BLaER1 treated with 17β-estradiol and CSF1 and Interleukin-3, amounts not matched to agents 10 nM and 100 nM (cell line): Measurements from ENCODE around the gene NACC2.

ENCODE experiments used
- H3K27ac ChIP-seq, 11 experiments: shearing (Covaris generic); formaldehyde crosslinking; 2 replicates each; pipeline ENCODE4 v1.8.1; 2022
- H3K27me3 ChIP-seq, 11 experiments: shearing (Covaris generic); formaldehyde crosslinking; 2 replicates each; pipeline ENCODE4 v1.8.1; 2022
- H3K36me3 ChIP-seq, 11 experiments: shearing (Covaris generic); formaldehyde crosslinking; 2 replicates each; pipeline ENCODE4 v1.8.1; 2022
- H3K4me1 ChIP-seq, 10 experiments: shearing (Covaris generic); formaldehyde crosslinking; 2 replicates each; pipeline ENCODE4 v1.8.1; 2022
- H3K4me2 ChIP-seq, 11 experiments: shearing (Covaris generic); formaldehyde crosslinking; 2 replicates each; pipeline ENCODE4 v1.8.1; 2022
- H3K4me3 ChIP-seq, 10 experiments: shearing (Covaris generic); formaldehyde crosslinking; 2 replicates each; pipeline ENCODE4 v1.8.1; 2022
- H3K9ac ChIP-seq, 11 experiments: shearing (Covaris generic); formaldehyde crosslinking; 2 replicates each; pipeline ENCODE4 v1.8.1; 2022
- H3K9me3 ChIP-seq, 11 experiments: shearing (Covaris generic); formaldehyde crosslinking; replicated peaks in 1 of 11; 2 replicates each; pipeline ENCODE4 v1.8.1; 2022
- H4K20me1 ChIP-seq, 11 experiments: shearing (Covaris generic); formaldehyde crosslinking; 2 replicates each; pipeline ENCODE4 v1.8.1; 2022
- Cebpa-rat ChIP-seq, 11 experiments: shearing (Covaris generic); IDR thresholded peaks; 2 replicates each; pipeline ENCODE4 v1.8.1; 2022

The NACC2 gene

DNA sequence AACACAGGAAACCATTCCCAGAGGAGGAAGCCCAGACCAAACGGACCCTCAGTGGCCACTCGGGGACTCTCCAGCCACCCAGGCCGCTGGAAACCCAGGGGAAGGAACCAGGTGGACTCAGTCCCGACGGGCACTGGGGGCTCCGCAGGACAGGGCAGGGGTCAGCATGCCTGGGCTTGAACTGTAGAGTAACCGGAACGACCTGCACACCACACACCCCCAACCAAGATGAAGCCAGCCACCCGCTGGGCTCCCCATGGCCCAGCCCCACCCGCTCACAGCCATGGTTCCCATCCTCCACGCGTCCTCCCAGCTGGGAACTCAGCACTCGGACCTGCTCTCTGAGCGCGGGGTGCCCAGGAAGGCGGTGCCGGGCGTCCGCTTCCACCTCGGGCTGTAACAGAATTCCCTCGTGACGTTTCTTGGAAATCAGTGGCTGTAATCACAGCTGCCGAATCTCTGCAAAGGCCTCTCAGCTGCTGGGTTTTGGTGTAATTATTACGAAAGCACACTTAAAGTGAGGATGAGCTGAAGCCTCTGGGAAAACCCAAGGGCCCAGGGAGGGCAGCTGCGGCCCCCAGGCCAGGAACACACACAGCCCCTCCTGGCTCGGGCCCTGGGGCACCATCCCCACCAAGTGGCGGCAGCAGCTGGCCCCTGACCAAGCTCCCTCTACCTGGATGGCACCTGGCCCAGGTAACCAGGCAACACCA is 13.8 kb downstream of the NACC2 start:
- no peak overlapping the region for H3K4me3 ChIP-seq
- H4K20me1 ChIP-seq: peaks cover 0 to 84% (median 0%) of the 10 kb centered on the region in 11 experiments; a peak in 6 of 22 replicates
- H3K36me3 ChIP-seq: peaks cover 0 to 33% (median 0%) of the 10 kb centered on the region in 11 experiments; a peak in 3 of 22 replicates
- H3K9ac ChIP-seq: peak overlapping the region in 8 of 11 experiments; percentile 10 to 52 (median 32); a peak in 9 of 22 replicates
- H3K4me1 ChIP-seq: peaks cover 52 to 100% (median 92%) of the 10 kb centered on the region in 10 experiments
- peak overlapping the region in 9 of 11 experiments; percentile 31 to 71 (median 51); a peak in 17 of 22 replicates for H3K27ac ChIP-seq
- peak in 5 of 11 experiments; percentile 12 to 87 (median 80); a peak in 7 of 22 replicates for TF ChIP-seq Cebpa-rat (IDR thresholded peaks at IDR 0.05)
- no peaks in the 10 kb centered on the region for H3K9me3 ChIP-seq
- no peaks in the 10 kb centered on the region for H3K27me3 ChIP-seq
- H3K4me2 ChIP-seq: peak overlapping the region; percentile 52 to 94 (median 77)

DNA sequence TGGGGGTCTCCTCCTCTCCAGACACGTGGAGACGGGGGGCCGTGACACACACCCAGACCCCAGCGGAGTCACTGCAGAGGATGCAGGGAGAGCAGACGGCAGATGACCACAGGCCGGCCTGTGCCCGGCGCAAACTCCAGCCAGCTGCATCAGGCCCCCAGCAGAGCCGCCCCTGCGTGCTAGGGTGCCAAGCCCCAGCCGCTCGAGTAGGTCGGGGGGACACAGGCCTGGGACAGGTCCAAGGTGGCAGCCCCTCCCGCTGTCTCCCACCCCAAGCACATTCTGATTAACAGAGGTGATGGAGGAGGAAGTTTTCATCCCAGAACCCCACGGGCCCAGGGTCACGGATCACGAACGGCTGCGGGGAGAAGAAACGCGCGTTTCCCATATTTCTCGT is 14.4 kb downstream of the NACC2 start:
- H3K27me3 ChIP-seq: no peaks in the 10 kb centered on the region
- H3K9ac ChIP-seq: peak overlapping the region in 5 of 11 experiments; percentile 10 to 51 (median 31); a peak in 6 of 22 replicates
- H4K20me1 ChIP-seq: peaks cover 0 to 82% (median 0%) of the 10 kb centered on the region in 11 experiments; a peak in 6 of 22 replicates
- no peaks in the 10 kb centered on the region for H3K9me3 ChIP-seq
- no peak for TF ChIP-seq Cebpa-rat (IDR thresholded peaks at IDR 0.05)
- H3K36me3 ChIP-seq: peaks cover 0 to 31% (median 0%) of the 10 kb centered on the region in 11 experiments; a peak in 3 of 22 replicates
- no peak overlapping the region for H3K4me3 ChIP-seq
- peak overlapping the region; percentile 52 to 94 (median 77) for H3K4me2 ChIP-seq
- H3K27ac ChIP-seq: peak overlapping the region in 9 of 11 experiments; percentile 31 to 71 (median 51); a peak in 15 of 22 replicates
- peaks cover 52 to 100% (median 92%) of the 10 kb centered on the region in 10 experiments for H3K4me1 ChIP-seq

DNA sequence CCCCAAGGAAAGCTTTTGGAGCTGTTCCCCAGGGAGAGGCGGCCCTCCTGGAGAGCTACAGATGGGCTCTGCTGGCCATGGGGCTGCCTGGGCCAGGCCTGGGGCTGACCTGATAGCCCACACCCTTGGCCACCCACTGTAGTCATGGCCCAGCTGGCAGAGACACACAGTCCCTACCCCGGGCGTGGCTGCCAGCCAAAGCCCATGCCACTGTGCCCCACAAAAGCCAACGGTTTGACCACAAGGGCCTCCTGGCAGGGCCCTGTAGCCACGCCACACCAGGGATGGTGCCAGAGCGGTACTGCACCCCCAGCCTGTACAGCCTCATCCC is 15.2 kb downstream of the NACC2 start:
- Histone ChIP-seq H3K27me3 (peaks cover 0 to 8% (median 0%) of the 10 kb centered on the region in 11 experiments; a peak in 3 of 22 replicates), H3K4me2 (peak overlapping the region; percentile 43 to 94 (median 77)), H3K9ac (peak overlapping the region in 6 of 11 experiments; percentile 31 to 59 (median 48); a peak in 8 of 22 replicates), H3K27ac (peak overlapping the region; percentile 16 to 71 (median 53); a peak in 18 of 22 replicates), H3K4me3 (no peak overlapping the region), H3K36me3 (peaks cover 0 to 31% (median 0%) of the 10 kb centered on the region in 11 experiments; a peak in 4 of 22 replicates), H3K4me1 (peaks cover 52 to 100% (median 92%) of the 10 kb centered on the region in 10 experiments), H4K20me1 (peaks cover 0 to 82% (median 0%) of the 10 kb centered on the region in 11 experiments; a peak in 6 of 22 replicates), H3K9me3 (no peaks in the 10 kb centered on the region)
- no peak for TF ChIP-seq Cebpa-rat (IDR thresholded peaks at IDR 0.05)

DNA sequence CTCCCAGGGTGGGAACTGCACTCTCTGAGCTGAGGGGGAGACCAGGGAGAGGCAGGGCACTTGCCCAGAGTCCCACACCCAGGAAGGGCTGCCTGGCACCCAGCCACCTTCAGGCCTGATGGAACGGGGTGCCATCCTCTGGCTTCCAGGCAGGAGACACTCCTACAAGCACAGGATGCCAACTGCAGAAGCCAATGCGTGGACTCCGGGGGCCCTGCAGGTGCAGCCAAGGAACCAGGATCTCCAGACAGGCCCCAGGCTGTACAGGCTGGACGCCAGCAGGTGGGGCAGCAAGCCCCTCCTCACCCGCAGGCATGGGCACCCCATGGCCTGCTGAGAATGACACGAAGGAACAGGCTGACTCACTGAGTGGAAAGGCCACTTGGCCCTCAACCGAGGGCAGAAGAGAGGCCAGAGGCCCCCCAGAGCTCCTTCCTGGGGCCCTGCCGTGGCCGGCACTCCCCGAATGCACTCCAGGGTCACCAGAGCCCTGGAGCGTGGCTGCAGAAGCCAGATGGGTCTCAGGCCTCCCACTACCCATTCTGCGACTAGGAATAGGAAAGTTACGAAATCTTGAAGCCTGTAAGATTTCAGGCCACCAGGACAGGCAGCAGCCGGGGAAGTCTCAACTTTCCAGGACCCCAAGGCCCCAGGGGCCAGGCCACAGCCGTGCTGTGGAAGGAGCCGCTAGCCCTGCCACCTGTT is 15.7 kb downstream of the NACC2 start:
- peaks cover 47 to 99% (median 90%) of the 10 kb centered on the region in 10 experiments for H3K4me1 ChIP-seq
- H3K27me3 ChIP-seq: peaks cover 0 to 10% (median 0%) of the 10 kb centered on the region in 11 experiments; a peak in 3 of 22 replicates
- H3K36me3 ChIP-seq: peaks cover 0 to 36% (median 0%) of the 10 kb centered on the region in 11 experiments; a peak in 4 of 22 replicates
- no peak overlapping the region for H3K4me3 ChIP-seq
- H3K9me3 ChIP-seq: no peaks in the 10 kb centered on the region
- H3K9ac ChIP-seq: peak overlapping the region in 7 of 11 experiments; percentile 2 to 59 (median 46); a peak in 9 of 22 replicates
- H4K20me1 ChIP-seq: peaks cover 0 to 82% (median 0%) of the 10 kb centered on the region in 11 experiments; a peak in 6 of 22 replicates
- H3K4me2 ChIP-seq: peak overlapping the region; percentile 43 to 94 (median 77)
- TF ChIP-seq Cebpa-rat (IDR thresholded peaks at IDR 0.05): 0 out of 22 replicates have a peak, but pooled peaks of 2 of the 11 experiments have one; percentile 8 to 51
- H3K27ac ChIP-seq: peak overlapping the region; percentile 16 to 71 (median 53); a peak in 18 of 22 replicates

DNA sequence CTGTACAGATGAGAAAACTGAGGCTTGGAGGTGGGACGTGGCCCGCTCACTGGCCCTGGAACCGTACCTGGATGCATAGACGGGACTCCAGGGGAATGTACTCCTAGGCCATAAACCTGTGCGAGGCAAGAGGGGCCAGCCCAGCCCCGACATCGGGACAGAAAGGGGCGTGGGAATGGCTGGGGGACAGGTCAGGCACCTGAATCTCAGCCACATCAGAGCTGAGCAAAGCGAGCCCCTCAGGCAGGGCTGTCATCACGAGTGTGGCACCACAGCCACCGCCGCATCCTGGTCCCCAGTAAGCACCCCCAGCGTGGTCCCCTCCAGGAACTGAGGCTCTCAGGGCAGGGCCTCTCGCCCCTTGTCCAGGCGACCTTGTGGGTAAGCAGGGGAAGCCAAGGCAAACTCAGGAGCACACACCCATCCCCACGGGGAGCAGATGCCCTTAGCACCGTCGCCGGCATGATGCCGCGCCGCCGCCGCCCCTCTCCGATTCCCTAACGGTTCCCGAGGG is 16.5 kb downstream of the NACC2 start:
- no peaks in the 10 kb centered on the region for H3K9me3 ChIP-seq
- peaks cover 0 to 10% (median 0%) of the 10 kb centered on the region in 11 experiments; a peak in 3 of 22 replicates for H3K27me3 ChIP-seq
- H4K20me1 ChIP-seq: peaks cover 0 to 79% (median 0%) of the 10 kb centered on the region in 11 experiments; a peak in 6 of 22 replicates
- peaks cover 43 to 91% (median 85%) of the 10 kb centered on the region in 10 experiments for H3K4me1 ChIP-seq
- H3K4me3 ChIP-seq: no peak overlapping the region
- H3K4me2 ChIP-seq: peak overlapping the region in 7 of 11 experiments; percentile 10 to 94 (median 83); a peak in 11 of 22 replicates
- H3K9ac ChIP-seq: peak overlapping the region in 1 of 11 experiments; percentile 31; a peak in 1 of 22 replicates
- no peak for TF ChIP-seq Cebpa-rat (IDR thresholded peaks at IDR 0.05)
- peak overlapping the region in 4 of 11 experiments; percentile 25 to 56 (median 41); a peak in 5 of 22 replicates for H3K27ac ChIP-seq
- peaks cover 0 to 33% (median 0%) of the 10 kb centered on the region in 11 experiments; a peak in 4 of 22 replicates for H3K36me3 ChIP-seq

DNA sequence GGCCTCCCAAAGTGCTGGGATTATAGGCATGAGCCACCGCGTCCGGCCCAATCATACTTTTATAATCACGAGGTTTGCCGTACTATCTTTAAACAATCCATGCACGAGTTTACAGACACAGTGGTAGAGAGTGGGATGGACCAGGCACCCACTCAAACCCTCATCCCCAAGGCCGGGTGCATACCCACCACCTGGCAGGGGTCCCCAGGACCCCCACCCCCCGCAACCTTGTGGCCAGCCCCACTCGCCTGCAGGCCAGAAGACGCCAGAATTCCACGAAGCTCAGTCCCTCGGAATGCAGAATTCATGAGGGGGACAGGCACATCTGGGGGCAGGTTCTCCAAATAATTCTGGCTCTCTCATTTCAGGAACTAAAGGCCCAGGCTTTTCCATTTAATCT is 17.1 kb downstream of the NACC2 start:
- H3K36me3 ChIP-seq: peaks cover 0 to 33% (median 0%) of the 10 kb centered on the region in 11 experiments; a peak in 4 of 22 replicates
- peaks cover 0 to 78% (median 0%) of the 10 kb centered on the region in 11 experiments; a peak in 6 of 22 replicates for H4K20me1 ChIP-seq

DNA sequence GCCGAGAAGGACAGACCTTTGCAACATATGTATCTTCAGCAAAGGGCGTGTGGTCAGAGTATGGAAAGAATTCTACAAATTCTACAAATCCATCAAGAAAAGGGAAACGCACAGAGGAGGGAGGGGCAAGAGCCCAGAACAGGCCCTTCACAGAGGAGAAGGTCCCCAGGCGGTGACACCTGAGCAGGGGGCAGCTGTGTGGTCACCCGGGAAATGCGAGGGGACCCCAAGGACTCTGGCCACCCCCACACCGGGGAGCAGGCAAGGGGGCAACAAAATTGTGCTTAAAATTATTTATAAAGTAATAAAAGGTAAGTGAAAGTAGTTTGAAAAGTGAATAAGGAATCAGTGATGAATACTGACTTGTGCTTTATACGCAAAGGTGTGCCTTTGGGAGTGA is 17.6 kb downstream of the NACC2 start:
- H3K4me1 ChIP-seq: peaks cover 43 to 80% (median 76%) of the 10 kb centered on the region in 10 experiments
- H4K20me1 ChIP-seq: peaks cover 0 to 78% (median 0%) of the 10 kb centered on the region in 11 experiments; a peak in 6 of 22 replicates
- peak overlapping the region in 9 of 11 experiments; percentile 40 to 94 (median 84); a peak in 17 of 22 replicates for H3K4me2 ChIP-seq
- no peaks in the 10 kb centered on the region for H3K9me3 ChIP-seq
- H3K9ac ChIP-seq: peak overlapping the region in 4 of 11 experiments; percentile 18 to 67 (median 40); a peak in 3 of 22 replicates
- H3K36me3 ChIP-seq: peaks cover 0 to 30% (median 0%) of the 10 kb centered on the region in 11 experiments; a peak in 4 of 22 replicates
- peak overlapping the region in 9 of 11 experiments; percentile 2 to 76 (median 66); a peak in 12 of 22 replicates for H3K27ac ChIP-seq
- no peak overlapping the region for H3K4me3 ChIP-seq
- no peak for TF ChIP-seq Cebpa-rat (IDR thresholded peaks at IDR 0.05)
- peaks cover 0 to 10% (median 0%) of the 10 kb centered on the region in 11 experiments; a peak in 3 of 22 replicates for H3K27me3 ChIP-seq

More for the DNA sequence above, 17.1 kb downstream of the NACC2 start:
- H3K27me3 ChIP-seq: peaks cover 0 to 10% (median 0%) of the 10 kb centered on the region in 11 experiments; a peak in 3 of 22 replicates
- peak overlapping the region in 5 of 11 experiments; percentile 67 to 94 (median 86); a peak in 4 of 22 replicates for H3K4me2 ChIP-seq
- H3K4me3 ChIP-seq: no peak overlapping the region
- TF ChIP-seq Cebpa-rat (IDR thresholded peaks at IDR 0.05): no peak
- H3K27ac ChIP-seq: peak overlapping the region in 3 of 11 experiments; percentile 73 to 76 (median 74); a peak in 6 of 22 replicates
- no peaks in the 10 kb centered on the region for H3K9me3 ChIP-seq
- peaks cover 43 to 86% (median 81%) of the 10 kb centered on the region in 10 experiments for H3K4me1 ChIP-seq
- 0 out of 22 replicates have a peak overlapping the region, but pooled peaks of 1 of the 11 experiments have one; percentile 46 for H3K9ac ChIP-seq
